GM12892 (cell line): ENCODE data around the gene OCA2.

Experiments
- POLR2A ChIP-seq: IDR thresholded peaks from 2 replicates; pipeline ENCODE4 v1.6.1; 2011; ENCODE audit warnings: low read depth, low read length, control low read depth
- POLR2AphosphoS5 ChIP-seq: IDR thresholded peaks from 2 replicates; pipeline ENCODE4 v1.6.1; 2011; ENCODE audit warnings: low read depth, low read length, control low read depth
- TAF1 ChIP-seq: IDR thresholded peaks from 2 replicates; pipeline ENCODE4 v1.6.1; 2011; ENCODE audit warnings: low read depth, mild to moderate bottlenecking, control low read depth, low read length, borderline replicate concordance

DNA sequence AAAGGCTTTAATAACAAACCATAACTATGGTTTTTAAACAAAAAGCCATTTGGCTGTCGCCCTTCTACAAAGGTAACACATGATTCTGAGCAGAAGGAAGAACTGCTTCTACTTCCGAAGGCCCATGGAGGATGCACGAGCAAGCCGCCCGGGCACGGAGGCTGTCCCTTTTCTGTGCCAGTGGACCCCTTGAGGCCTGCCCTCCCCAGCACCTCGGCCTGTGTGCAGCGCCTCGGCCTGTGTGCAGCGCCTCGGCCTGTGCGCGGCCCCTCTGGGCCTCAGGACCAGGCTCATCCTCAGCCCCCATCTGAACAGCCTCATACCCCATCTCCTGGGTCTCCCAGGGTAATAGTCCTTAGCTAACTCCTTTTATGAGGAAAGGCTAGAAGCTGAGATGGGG, 329.5 kb downstream of the OCA2 start:
- TF ChIP-seq POLR2A (no peak), POLR2AphosphoS5 (no peak), TAF1 (no peak)
